DLD1 (cell line): ENCODE data around the gene MAMDC2.

Experiments used
- in situ Hi-C: cut with HindIII; loops from 2 replicates; pipeline ENCODE4 v1.10.0; 2017; ENCODE audit warnings: low sequenced_read_pairs

The MAMDC2 gene

GRCh38 chr9:70061776-70062175 is 18.1 kb downstream of the MAMDC2 start:
- in situ Hi-C loops: no loop called here

- in situ Hi-C loops: no loop called here
These were observed 20.8 kb downstream of the MAMDC2 start for GRCh38 chr9:70064496-70064895.

- in situ Hi-C loops: no loop called here
These were observed 21.9 kb downstream of the MAMDC2 start for GRCh38 chr9:70065572-70065971.

- in situ Hi-C loops: no loop called here
These were observed 22.8 kb downstream of the MAMDC2 start for GRCh38 chr9:70066418-70066817.

- in situ Hi-C loops: no loop called here
These were observed 23.2 kb downstream of the MAMDC2 start for GRCh38 chr9:70066874-70067273.

- in situ Hi-C loops: no loop called here
These were observed 26.1 kb downstream of the MAMDC2 start for GRCh38 chr9:70069704-70070103.

- in situ Hi-C loops: no loop called here
These were observed 29.5 kb downstream of the MAMDC2 start for GRCh38 chr9:70073193-70073592.

- in situ Hi-C loops: no loop called here
These were observed 30.1 kb downstream of the MAMDC2 start for GRCh38 chr9:70073756-70074155.

GRCh38 chr9:70076678-70077077 is 33.0 kb downstream of the MAMDC2 start:
- in situ Hi-C loops: no loop called here

- in situ Hi-C loops: no loop called here
These were observed 35.9 kb downstream of the MAMDC2 start for GRCh38 chr9:70079417-70080037.

- in situ Hi-C loops: no loop called here
These were observed 37.0 kb downstream of the MAMDC2 start for GRCh38 chr9:70080481-70081119.

GRCh38 chr9:70081120-70081495 is 37.5 kb downstream of the MAMDC2 start:
- in situ Hi-C loops: no loop called here

- in situ Hi-C loops: no loop called here
These were observed 39.8 kb downstream of the MAMDC2 start for GRCh38 chr9:70083429-70083828.

GRCh38 chr9:70085241-70085640 is 41.6 kb downstream of the MAMDC2 start:
- in situ Hi-C loops: no loop called here

GRCh38 chr9:70091103-70091502 is 47.5 kb downstream of the MAMDC2 start:
- in situ Hi-C loops: no loop called here

GRCh38 chr9:70091572-70091971 is 47.9 kb downstream of the MAMDC2 start:
- in situ Hi-C loops: no loop called here

GRCh38 chr9:70092190-70092589 is 48.5 kb downstream of the MAMDC2 start:
- in situ Hi-C loops: no loop called here

- in situ Hi-C loops: no loop called here
These were observed 49.4 kb downstream of the MAMDC2 start for GRCh38 chr9:70093095-70093494.

GRCh38 chr9:70093944-70094343 is 50.3 kb downstream of the MAMDC2 start:
- in situ Hi-C loops: no loop called here

- in situ Hi-C loops: no loop called here
These were observed 51.1 kb downstream of the MAMDC2 start for GRCh38 chr9:70094747-70095146.

- in situ Hi-C loops: no loop called here
These were observed 53.5 kb downstream of the MAMDC2 start for GRCh38 chr9:70097187-70097586.

GRCh38 chr9:70100362-70100761 is 56.7 kb downstream of the MAMDC2 start:
- in situ Hi-C loops: loop anchor here (25.0 kb wide), 1 partner anchor 138 kb away; no protein-coding TSS in a partner anchor

- in situ Hi-C loops: loop anchor here (25.0 kb wide), 1 partner anchor 139 kb away; no protein-coding TSS in a partner anchor
These were observed 57.6 kb downstream of the MAMDC2 start for GRCh38 chr9:70101265-70101664.
